GM12801 (cell line): ENCODE results near the gene DHRS9.

Experiments used
- CTCF ChIP-seq: IDR thresholded peaks from one replicate; pipeline ENCODE4 v1.5.1; 2011; ENCODE audit warnings: control low read depth; ENCODE audit not compliant: insufficient read length; ENCODE audit errors: extremely low read depth

The DHRS9 gene

GRCh38 chr2:169046440-169047151 is 22.8 kb upstream of the DHRS9 start:
- TF ChIP-seq CTCF = no peak

DNA sequence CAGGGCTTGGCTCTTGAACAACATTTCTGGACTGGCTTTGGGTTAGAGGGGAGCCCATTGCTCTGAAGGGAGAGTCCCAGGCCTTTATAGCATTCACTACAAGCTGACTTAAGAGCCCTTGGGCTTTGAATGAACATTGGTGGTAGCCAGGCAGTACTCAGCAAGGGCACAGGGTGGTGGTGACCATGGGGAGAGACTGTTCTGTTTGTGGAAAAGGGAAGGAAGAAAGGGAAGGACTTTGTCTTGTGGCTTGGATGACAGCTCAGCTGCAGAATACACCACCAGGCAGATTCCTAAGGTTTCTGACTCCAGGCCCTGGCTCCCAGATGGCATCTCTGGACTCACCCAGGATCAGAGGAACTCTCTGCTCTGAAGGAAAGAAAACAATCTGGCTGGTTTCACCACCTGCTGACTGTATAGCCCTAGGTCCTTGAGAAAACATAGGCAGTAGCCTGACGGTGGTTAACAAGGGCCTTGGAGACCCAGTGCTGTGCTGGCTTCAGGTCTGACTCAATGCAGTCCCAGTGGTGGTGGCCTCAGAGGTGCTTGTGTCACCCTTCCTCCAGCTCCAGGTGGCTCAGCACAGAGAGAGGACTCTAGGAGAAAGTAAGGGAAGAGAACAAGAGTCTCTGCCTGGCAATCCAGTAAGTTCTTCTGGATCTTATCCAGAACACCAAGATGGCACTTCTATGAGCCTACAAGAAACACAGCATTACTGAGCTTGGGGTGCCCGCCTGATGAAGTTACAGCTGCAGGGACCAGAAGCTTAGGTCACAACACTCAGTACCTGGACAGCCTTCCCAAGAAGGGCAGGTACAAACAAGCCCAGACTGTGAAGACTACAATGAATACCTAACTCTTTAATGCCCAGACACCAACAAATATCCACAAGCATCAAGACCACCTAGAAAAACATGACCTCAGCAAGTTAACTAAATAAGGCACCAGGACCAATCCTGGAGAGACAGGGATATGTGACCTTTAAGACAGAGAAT is 21.8 kb upstream of the DHRS9 start:
- no peak for TF ChIP-seq CTCF

GRCh38 chr2:169049142-169049541 is 20.2 kb upstream of the DHRS9 start:
- no peak for TF ChIP-seq CTCF

DNA sequence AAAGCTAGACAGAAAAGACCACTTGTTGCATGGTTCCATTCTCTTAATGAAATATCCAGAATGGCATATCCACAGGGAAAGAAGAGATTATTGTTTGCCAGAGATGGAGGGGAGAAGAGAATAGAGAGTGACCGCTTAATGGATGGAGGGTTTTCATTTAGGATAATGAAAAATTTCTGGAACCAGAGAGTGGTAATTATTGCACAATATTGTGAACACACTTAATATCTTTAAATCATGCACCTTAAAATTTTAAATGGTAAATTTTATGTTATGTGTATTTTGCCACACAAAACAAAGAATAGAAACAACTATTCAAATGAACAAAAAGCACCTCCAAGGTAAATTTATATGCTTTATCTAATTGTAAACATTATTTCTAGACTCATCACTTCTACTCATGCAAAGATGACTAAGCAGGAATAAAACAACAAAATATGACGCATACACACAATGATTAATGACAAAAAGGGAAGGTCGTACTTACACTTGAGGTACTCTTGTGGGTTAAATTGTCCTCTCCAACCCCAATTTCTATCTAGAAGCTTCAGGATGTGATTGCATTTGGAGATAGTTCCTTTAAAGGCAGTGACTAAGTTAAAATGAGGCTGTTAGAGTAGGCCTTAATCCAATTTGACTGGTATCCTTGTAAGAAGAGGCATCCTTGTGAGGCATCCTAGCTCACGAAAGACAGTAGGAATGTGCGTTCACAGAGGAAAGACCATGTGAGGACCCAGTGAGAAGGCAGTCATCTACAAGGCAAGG is 18.7 kb upstream of the DHRS9 start:
- no peak for TF ChIP-seq CTCF

GRCh38 chr2:169065422-169065821 is 3.9 kb upstream of the DHRS9 start:
- TF ChIP-seq CTCF = no peak

GRCh38 chr2:169065864-169066517 is 3.4 kb upstream of the DHRS9 start:
- TF ChIP-seq CTCF = no peak
